Amniotic epithelial cell (primary cell): ENCODE measurements around the gene COL4A5.

Experiments
- DNase-seq: peaks from one replicate; pipeline ENCODE4 v3.0.0-alpha.2; 2010; ENCODE audit warnings: low read depth

The COL4A5 gene

DNA sequence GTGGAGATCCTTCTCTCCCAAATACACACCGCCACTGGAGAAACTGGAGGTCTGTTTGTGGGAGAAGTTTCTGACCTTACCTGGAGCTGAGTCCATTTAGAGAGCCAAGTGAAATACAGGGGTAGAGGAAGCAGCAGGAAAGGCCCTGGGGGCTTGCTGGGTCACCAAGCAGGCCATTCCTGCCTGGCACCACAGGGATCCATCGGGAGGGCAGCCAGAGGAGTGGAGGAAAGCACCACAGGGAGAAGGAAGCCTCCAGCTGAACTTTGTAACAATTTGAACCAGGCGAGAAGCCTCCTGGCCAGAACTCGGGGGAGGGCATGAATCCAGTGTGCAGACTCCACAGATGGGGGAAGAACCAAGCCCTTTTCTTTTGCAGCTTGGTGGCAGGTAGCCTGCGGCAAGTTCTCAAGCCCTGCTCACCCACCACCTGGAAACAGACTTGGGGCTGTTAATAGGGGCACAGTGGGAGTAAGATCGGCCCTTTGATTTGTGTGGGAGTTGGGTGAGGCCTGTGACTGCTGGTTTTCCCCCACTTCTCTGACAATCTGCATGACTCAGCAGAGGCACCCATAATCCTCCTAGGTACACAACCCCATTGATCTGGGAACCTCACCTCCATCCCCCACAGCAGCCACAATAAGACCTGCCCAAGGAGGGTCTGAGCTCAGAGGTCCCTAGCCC is 202.1 kb downstream of the COL4A5 start:
- no peak for DNase-seq

- DNase-seq, result no peak
Observed at GRCh38 chrX:108642273-108642628, 202.6 kb downstream of the COL4A5 start.

DNA sequence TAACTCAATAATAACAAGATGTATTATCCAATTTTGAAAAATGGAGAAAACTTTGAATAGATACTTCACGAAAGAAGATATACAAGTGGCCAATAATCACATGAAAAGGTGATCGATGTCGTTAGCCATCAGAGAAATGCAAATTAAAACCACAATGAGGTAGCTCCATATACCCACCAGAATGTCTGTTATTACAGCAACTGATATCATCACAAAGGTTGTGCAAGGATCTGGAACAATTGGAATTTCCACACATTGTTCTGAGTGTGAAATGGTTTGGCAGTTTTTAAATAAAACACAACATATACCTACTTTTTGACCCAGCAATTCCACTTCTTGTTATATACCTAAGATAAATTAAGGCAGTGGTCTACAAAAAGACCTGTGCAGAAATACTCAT is 225.1 kb downstream of the COL4A5 start:
- peak; percentile 11 for DNase-seq

DNA sequence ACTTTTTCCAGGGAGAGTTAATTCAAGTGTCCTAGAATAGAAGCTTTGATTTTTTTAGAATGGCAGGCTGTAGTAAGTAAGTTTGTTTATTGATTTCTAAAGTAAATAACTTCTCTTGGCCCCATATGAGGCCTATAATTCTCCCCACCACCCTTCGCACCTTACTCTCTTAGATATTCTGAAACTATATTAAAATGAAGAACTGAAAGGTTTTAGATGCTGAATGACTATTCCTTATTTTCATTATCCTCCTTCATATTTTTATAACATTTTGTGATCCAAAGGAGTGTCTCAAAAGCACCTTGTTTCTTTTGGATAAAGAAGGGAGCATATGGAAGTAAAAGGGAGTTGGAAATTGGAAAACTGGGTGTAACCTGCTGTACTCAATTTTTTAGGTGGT is 226.5 kb downstream of the COL4A5 start:
- no peak for DNase-seq

- no peak for DNase-seq
Observed at GRCh38 chrX:108671526-108671925, 231.9 kb downstream of the COL4A5 start.

DNA sequence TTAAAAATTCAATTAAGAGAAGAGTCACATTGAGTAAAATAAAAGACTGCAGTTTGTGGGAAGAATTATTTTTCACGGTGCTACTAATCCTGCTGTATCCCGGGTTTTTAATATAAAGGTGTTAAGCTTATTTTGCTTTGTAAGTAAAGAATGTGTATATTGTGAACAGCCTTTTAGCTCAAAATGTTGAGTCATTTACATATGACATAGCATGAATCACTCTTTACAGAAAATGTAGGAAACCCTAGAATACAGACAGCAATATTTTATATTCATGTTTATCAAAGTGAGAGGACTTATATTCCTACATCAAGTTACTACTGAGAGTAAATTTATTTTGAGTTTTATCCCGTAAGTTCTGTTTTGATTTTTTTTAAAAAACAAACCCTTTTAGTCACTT is 257.1 kb downstream of the COL4A5 start:
- peak; percentile 4 for DNase-seq

- peak; percentile 17 for DNase-seq
Observed at GRCh38 chrX:108699368-108699767, 259.7 kb downstream of the COL4A5 start.

- DNase-seq, result no peak
Observed at GRCh38 chrX:108701633-108702032, 262.0 kb downstream of the COL4A5 start.

DNA sequence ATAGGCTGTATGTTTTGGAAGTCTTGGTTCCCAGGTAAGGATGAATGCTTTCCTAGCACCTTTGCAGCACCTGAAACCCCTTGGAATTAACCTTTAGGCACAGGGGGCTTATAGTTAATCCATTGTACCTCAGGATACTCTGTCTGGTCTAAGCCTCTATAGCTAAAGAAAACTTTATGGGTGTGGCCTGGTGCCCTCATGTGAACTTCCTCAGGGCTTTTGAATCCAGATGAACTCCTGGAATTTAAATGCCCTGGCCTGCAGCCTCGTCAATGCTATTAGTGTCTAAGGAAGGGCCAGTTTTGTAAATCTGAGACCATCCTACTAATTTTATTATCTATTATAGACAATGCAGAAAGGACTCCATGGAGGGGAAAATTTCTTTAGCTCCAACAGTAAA is 262.9 kb downstream of the COL4A5 start:
- no peak for DNase-seq

GRCh38 chrX:108704839-108705238 is 265.2 kb downstream of the COL4A5 start:
- DNase-seq, result no peak

- DNase-seq, result no peak
Observed at GRCh38 chrX:108712886-108713285, 273.2 kb downstream of the COL4A5 start.

DNA sequence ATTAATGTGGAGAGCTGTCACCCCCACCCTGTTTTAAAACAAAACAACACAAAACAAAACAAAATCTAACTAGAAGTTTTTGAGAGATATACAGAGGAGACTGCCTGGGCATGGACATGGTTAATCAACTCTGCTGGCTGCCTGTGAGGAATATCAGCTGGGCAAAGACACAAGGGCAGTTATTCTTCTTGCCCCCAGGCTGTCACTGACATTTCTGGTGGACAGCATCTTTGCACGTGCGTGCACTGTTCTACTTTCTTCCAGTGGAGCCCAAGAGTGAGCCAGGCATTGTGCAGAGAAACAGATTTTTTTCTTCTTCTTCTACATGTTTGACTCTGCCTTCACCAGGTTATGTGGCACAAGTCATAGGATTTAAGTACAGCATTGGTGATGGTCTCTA is 282.9 kb downstream of the COL4A5 start:
- no peak for DNase-seq

DNA sequence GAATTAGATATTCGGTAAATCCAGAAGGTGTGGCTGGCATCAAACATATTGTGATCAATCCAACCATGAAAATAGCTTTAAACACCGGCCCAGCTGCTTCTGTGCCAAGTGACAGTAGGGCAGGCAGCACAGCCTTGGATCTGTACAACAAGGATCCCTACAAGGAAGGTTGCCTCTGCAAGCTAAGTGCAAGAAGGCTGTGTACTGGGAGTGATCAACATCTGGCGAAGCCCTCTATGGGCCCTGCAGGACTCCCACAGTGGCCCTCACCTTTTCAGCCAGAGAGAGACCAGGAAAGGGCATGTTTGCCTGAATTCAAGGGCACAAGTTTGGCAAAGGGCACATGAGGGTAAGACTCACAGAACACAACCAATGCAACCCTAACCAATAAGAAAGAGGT is 287.1 kb downstream of the COL4A5 start:
- DNase-seq, result no peak

GRCh38 chrX:108731153-108731552 is 291.5 kb downstream of the COL4A5 start:
- DNase-seq, result no peak

DNA sequence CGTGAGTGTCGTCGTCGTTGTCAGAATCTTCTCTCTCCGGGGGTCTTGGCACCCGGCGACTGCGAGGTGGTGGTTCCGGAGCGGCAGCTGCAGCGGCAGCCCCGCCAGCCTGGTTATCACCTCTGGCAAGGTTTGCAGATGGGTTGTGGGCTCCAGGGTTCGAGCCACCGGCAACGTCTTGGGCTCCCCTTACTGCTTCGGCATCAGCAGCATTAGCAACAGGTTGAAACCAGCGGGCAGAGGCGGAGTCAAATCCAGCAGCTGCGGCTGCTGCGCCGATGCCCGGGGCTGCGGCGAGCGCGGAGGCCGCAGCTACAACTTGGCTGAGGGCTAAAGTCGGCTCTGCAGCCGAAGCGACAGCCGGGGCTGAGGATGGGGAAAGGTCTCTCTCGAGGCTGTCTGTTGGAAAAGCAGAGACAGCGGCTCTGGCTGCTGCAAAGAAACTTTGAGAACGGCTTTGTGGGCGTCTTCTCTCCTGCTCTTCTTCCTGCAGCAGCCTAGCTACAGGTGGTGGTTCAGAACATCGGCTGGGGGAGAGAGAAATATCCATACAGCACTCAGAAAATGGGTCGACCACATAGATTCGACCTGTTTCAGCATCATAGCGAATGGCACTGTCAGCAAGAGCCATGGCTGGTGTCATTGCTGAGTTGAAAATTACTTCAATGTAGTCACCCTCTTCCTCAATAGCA is 293.1 kb downstream of the COL4A5 start:
- no peak for DNase-seq

GRCh38 chrX:108734426-108734825 is 294.8 kb downstream of the COL4A5 start:
- no peak for DNase-seq

DNA sequence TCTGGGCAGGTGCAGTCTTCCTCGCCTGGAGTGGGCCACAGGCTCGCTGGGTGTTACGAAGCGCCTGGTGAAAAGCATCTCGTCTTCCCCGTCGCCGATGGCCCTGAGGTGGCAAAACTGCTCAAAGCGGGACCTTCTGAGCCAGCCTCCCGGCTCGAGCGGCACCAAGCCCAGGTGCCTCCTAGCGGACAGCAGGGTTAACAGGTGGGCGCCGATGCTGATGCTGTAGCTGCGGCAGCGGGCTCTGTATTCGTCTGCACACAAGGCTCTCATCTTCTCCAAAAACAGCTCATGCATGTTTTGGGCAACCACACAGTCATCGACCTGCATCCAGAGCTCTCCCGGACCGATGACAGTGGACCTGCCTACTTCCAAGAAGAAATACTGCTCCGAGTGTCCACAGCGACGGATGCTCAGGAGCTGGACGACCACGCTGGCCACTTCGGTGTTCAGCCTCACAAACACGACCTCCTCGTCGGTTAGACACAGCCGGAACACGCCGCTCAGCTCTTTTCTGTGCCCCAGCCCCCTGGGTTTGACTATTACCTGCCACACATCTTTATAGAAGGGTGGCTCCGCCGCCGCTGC is 295.5 kb downstream of the COL4A5 start:
- DNase-seq, result no peak

DNA sequence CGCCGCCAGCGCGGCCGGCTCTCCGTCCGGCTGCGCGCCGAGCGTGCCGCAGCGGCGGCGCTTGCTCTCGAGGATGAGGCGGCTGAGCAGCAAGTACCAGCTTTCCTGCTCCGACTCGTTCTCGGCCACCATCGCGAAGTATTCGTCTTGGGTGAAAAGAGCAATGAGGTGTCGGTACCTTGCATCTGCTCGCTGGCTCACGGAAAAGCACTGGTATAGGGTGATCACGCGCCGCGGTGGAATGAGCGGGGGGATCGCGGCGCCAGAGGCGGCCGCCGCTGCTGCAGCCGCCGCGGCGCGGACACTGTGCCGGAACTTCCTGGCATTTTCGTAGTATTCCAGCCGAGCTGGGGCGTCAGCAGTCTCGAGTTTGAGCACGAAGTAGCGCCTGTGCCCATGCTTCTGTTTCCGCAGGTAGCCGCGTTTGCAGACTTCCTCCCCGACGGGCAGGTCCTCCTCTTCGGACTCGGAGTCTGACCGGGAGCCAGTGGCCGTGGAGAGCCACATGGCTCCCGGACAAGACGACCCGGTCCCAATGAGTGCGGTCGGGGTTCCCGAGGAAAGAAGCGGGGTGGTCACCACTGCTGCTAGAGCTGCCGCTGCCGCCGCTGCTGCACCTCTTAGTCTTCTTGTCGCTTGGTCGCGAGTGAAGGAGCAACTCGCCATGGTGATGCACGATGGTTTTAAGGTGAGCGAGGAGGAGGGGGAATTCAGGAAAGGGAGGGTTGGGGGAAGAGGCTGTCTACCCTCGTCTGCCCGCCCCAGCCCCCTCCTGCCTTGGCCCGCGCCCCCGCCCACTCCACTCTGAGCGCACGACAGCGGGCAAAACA is 296.3 kb downstream of the COL4A5 start:
- DNase-seq, result no peak

DNA sequence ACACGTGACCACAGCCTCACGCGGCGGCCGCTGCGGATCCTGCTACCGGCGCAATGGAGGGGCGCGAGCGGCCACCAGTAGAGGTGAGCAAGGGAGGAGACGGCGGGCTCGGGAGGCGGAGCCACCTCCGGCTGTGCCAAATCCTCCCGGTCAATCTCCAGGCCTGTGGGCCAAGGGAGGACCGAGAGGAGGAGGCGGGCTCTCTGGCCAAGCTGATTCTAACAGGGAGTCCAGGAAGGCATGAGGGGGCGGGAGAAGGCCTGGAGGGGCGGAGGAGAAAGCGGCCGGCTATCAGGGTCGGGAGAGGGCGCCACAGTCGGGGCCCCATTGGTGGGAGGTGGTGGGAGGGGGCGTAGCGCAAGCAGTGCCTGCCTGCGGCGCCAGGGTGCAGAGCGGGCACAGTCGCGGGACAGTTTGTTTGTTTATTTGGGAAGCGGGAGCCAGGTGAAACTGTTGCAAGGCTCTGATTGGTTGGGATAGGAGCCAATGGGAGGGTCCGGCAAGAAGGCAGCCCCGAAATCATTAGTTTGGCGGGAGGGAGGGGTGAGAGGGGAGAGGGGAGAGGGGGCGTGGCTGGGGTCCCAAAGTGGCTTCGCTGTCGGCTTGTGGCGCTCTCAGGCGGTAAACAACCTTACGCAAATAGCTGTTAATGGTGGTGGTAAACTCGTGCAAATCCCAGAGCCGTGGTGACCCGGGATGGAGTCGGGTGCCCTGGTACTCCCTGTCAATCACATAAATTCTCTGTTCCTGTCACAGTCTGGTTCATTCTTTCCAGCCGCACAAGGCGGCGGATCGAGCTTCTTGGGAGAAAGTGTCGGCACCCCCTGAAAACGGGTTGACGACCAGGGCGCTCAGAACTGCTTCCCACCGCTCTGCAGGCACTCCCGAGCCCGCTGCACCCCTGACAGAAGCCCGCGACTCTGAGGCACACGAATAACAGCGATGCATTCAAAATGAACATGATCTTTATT is 297.2 kb downstream of the COL4A5 start, which contains the start of gene IRS4:
Gene IRS4, minus strand, starts transcription at position 55 of the 971 bp plus-strand sequence.
- peak; percentile 9 for DNase-seq

GRCh38 chrX:108737754-108738153 is 298.1 kb downstream of the COL4A5 start:
- no peak for DNase-seq

- DNase-seq, result no peak
Observed at GRCh38 chrX:108740299-108740774, 300.7 kb downstream of the COL4A5 start.
